HepG2 (cell line): ENCODE results near the gene CBX2.

Experiments used
- CTCF ChIP-seq: sonication (generic); formaldehyde crosslinking; IDR thresholded peaks from 2 replicates; pipeline ENCODE4 v1.5.0; 2020; ENCODE audit warnings: mild to moderate bottlenecking, missing genetic modification reagents, moderate library complexity
- EZH2 ChIP-seq: conservative IDR thresholded peaks from 2 replicates; pipeline ENCODE4 v1.6.1; 2012; ENCODE audit warnings: mild to moderate bottlenecking, low read depth, low read length, moderate library complexity
- GTF3A ChIP-seq: sonication (generic); formaldehyde crosslinking; conservative IDR thresholded peaks from 2 replicates; pipeline ENCODE4 v1.4.0; 2020; ENCODE audit warnings: mild to moderate bottlenecking, missing genetic modification reagents
- THAP7 ChIP-seq: sonication (generic); formaldehyde crosslinking; IDR thresholded peaks from 2 replicates; pipeline ENCODE4 v1.8.1; 2023; ENCODE audit warnings: mild to moderate bottlenecking, missing genetic modification reagents
- ZNF766 ChIP-seq: sonication (generic); formaldehyde crosslinking; IDR thresholded peaks from 2 replicates; pipeline ENCODE4 v1.5.0; 2020; ENCODE audit warnings: missing genetic modification reagents, borderline replicate concordance

GRCh38 chr17:79781736-79782575 lies 4.0 kb downstream of the CBX2 start:
- TF ChIP-seq GTF3A (no peak), EZH2 (no peak), ZNF766 (CRISPR knock-in tag) (no peak), THAP7 (no peak), CTCF (CRISPR knock-in tag) (no peak)
